Measurements from ENCODE around the gene BRSK2. TPM values are rescaled to one million over a fixed set of nuclear protein-coding genes. Genes with fewer than 3 reads are reported as not detected.

Gene BRSK2
- total and polyA plus RNA-seq, 2 donors from 2014 or later = 0.43 to 1.2 TPM

- no peak overlapping the region for H3K4me3 ChIP-seq (ENCODE audit: low read length in 3 of 3)
- no peaks in the 10 kb centered on the region for H3K27me3 ChIP-seq (ENCODE audit: control insufficient read depth, insufficient read depth, low read length)
- no peaks in the 10 kb centered on the region for H3K9me3 ChIP-seq (ENCODE audit: control insufficient read depth in 2 of 3, insufficient read depth in 1 of 3, low read length in 3 of 3)
- TF ChIP-seq CTCF (IDR thresholded peaks at IDR 0.05; ENCODE audit: borderline replicate concordance, extremely low read depth, insufficient read depth) = no peak
- intact Hi-C loops (cut with DNase I) = no loop called here
- no peaks in the 10 kb centered on the region for H3K36me3 ChIP-seq (ENCODE audit: control insufficient read depth in 2 of 3, insufficient read depth in 3 of 3, low read length in 3 of 3)
- no peak overlapping the region for H3K27ac ChIP-seq (ENCODE audit: low read depth in 2 of 2, low read length in 2 of 2)
- DNase-seq (no peak), FAIRE-seq (no peak)
- no peaks in the 10 kb centered on the region for H3K4me1 ChIP-seq (ENCODE audit: control insufficient read depth in 2 of 3, insufficient read depth in 2 of 3, low read depth in 1 of 3, low read length in 3 of 3)
- H3K9ac ChIP-seq (ENCODE audit: low read length in 3 of 3) = no peak overlapping the region
These were observed 11.4 kb downstream of the BRSK2 start for GRCh38 chr11:1401171-1401445.

- DNase-seq (peak; percentile 88 to 94 (median 91)), FAIRE-seq (no peak)
- intact Hi-C loops (cut with DNase I) = no loop called here
- H3K27me3 ChIP-seq (ENCODE audit: control insufficient read depth, insufficient read depth, low read length) = no peaks in the 10 kb centered on the region
- H3K4me3 ChIP-seq (ENCODE audit: low read length in 3 of 3) = no peak overlapping the region
- no peaks in the 10 kb centered on the region for H3K36me3 ChIP-seq (ENCODE audit: control insufficient read depth in 2 of 3, insufficient read depth in 3 of 3, low read length in 3 of 3)
- no peak overlapping the region for H3K9ac ChIP-seq (ENCODE audit: low read length in 3 of 3)
- no peaks in the 10 kb centered on the region for H3K9me3 ChIP-seq (ENCODE audit: control insufficient read depth in 2 of 3, insufficient read depth in 1 of 3, low read length in 3 of 3)
- no peaks in the 10 kb centered on the region for H3K4me1 ChIP-seq (ENCODE audit: control insufficient read depth in 2 of 3, insufficient read depth in 2 of 3, low read depth in 1 of 3, low read length in 3 of 3)
- no peak overlapping the region for H3K27ac ChIP-seq (ENCODE audit: low read depth in 2 of 2, low read length in 2 of 2)
- TF ChIP-seq CTCF (IDR thresholded peaks at IDR 0.05; ENCODE audit: borderline replicate concordance, extremely low read depth, insufficient read depth) = no peak
These were observed 12.0 kb downstream of the BRSK2 start for GRCh38 chr11:1401656-1402221.

- no peaks in the 10 kb centered on the region for H3K36me3 ChIP-seq (ENCODE audit: control insufficient read depth in 2 of 3, insufficient read depth in 3 of 3, low read length in 3 of 3)
- no peak for TF ChIP-seq CTCF (IDR thresholded peaks at IDR 0.05; ENCODE audit: borderline replicate concordance, extremely low read depth, insufficient read depth)
- intact Hi-C loops (cut with DNase I) = no loop called here
- peak in 1 of 5 donors; percentile 66 for DNase-seq
- no peaks in the 10 kb centered on the region for H3K9me3 ChIP-seq (ENCODE audit: control insufficient read depth in 2 of 3, insufficient read depth in 1 of 3, low read length in 3 of 3)
- no peaks in the 10 kb centered on the region for H3K4me1 ChIP-seq (ENCODE audit: control insufficient read depth in 2 of 3, insufficient read depth in 2 of 3, low read depth in 1 of 3, low read length in 3 of 3)
- H3K4me3 ChIP-seq (ENCODE audit: low read length in 3 of 3) = no peak overlapping the region
- no peak for FAIRE-seq
- H3K9ac ChIP-seq (ENCODE audit: low read length in 3 of 3) = no peak overlapping the region
- H3K27ac ChIP-seq (ENCODE audit: low read depth in 2 of 2, low read length in 2 of 2) = no peak overlapping the region
- no peaks in the 10 kb centered on the region for H3K27me3 ChIP-seq (ENCODE audit: control insufficient read depth, insufficient read depth, low read length)
These were observed 12.8 kb downstream of the BRSK2 start for GRCh38 chr11:1402355-1403077.
